VCaP (cell line): Measurements from ENCODE around the gene GMDS.

Source experiments
- H3K27ac ChIP-seq: fragments of 450-650 bp; 2 replicates; pipeline ENCODE4 v1.5.1; 2017
- CTCF ChIP-seq: fragments of 450-650 bp; conservative IDR thresholded peaks from 2 replicates; pipeline ENCODE4 v1.5.1; 2017; ENCODE audit warnings: mild to moderate bottlenecking, moderate library complexity

GMDS gene

GRCh38 chr6:1615853-1616420 is 629.5 kb downstream of the GMDS start:
- no peak overlapping the region for H3K27ac ChIP-seq
- TF ChIP-seq CTCF = no peak

- no peak overlapping the region for H3K27ac ChIP-seq
- TF ChIP-seq CTCF = no peak
Measured at GRCh38 chr6:1615151-1615852, 630.1 kb downstream of the GMDS start.

DNA sequence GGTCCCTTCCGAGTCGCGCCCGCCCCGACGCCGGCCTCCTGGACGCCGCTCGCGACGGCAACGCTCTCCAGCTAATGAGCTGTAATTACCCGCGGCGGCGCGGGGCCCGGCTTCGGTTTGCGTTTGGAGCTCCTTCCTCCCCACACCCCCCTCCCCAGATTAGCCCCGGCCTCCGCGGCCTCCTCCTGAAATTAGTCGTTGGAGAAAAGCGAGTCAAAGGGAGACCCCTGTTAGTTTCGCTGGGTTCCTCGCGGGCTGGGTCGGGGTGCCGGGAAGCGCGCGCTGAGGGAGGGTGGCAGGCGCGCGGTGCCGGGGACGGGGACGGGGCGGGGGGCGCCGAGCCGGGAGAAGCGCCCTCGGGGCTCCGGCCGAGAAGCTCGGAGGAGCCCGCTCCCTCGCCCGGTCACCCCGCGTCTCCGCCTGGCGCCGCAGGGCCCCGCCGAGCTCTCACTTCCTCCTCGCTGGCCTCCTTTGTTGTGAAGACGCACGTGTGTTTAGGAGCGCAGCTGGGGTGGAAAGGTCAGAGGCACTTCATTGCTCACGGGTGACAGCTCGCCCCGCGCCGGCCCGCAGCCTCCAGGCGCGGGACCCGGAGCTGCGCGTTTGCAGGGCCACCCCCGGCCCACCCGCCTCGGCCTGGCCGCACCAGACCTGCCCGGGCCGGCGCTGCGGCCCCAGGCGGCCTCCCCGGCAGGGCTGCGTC is 630.8 kb downstream of the GMDS start:
- no peak overlapping the region for H3K27ac ChIP-seq
- no peak for TF ChIP-seq CTCF

- TF ChIP-seq CTCF = no peak
- H3K27ac ChIP-seq = no peak overlapping the region
Measured at GRCh38 chr6:1613688-1614447, 631.5 kb downstream of the GMDS start.

DNA sequence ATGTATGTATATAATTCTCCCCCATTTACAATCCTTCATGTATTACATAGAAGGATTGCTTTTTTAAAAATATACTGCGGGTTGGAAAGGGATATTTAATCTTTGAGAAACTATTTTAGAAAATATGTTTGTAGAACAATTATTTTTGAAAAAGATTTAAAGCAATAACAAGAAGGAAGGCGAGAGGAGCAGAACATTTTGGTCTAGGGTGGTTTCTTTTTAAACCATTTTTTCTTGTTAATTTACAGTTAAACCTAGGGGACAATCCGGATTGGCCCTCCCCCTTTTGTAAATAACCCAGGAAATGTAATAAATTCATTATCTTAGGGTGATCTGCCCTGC is 632.1 kb downstream of the GMDS start:
- H3K27ac ChIP-seq = no peak overlapping the region
- TF ChIP-seq CTCF = no peak

DNA sequence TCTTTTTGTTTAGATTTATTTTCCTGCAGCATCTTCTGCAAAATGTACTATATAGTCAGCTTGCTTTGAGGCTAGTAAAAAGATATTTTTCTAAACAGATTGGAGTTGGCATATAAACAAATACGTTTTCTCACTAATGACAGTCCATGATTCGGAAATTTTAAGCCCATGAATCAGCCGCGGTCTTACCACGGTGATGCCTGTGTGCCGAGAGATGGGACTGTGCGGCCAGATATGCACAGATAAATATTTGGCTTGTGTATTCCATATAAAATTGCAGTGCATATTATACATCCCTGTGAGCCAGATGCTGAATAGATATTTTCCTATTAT is 632.5 kb downstream of the GMDS start:
- H3K27ac ChIP-seq = no peak overlapping the region
- TF ChIP-seq CTCF = no peak

- no peak overlapping the region for H3K27ac ChIP-seq
Measured at GRCh38 chr6:1612299-1612973, 633.0 kb downstream of the GMDS start.

More at GRCh38 chr6:1612299-1612973, 633.0 kb downstream of the GMDS start:
- no peak for TF ChIP-seq CTCF
